ENCODE data around the gene TEDDM1.
"Not testable (repeated sequence)": the region's sequence is repeated elsewhere in the genome, so short reads cannot be mapped to it uniquely, and the experiment has no call there.

Gene TEDDM1

DNA sequence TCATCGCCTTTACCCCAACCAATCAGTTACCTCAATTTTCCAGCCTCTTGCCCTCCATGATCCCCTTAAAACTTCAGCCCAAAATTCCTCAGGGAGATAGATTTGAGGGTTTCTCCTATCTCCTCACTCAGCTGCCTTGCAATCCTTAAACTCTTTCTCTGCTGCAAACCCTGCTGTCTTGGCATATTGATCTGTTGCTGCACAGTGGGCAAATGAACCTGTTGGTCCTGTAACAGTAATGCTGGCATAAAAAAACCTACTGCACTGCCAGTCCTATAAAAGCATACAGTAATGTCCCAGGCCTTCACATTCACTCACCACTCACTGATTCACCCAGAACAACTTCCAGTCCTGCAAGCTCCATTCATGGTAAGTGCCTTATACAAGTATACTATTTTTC, 5.1 kb upstream of the TEDDM1 start:
- FAIRE-seq: no peak

DNA sequence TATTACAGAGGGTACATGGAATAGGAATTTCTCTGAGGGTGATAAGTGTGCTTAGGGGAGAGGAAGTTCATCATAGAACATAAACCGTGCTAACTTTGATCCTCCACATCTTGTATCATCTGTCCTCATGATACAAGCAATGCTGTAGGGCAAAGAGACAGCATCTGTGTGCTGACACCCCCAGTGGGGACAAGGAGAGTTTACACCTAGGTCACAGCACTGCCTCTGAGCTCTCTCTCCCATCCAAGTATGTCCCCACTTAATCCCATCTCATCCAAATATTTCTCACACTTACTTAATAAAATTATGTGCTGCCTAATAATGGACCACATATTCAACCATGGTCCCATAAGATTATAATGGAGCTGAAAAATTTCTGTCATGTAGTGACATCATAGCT, 4.3 kb upstream of the TEDDM1 start:
- no peak for FAIRE-seq

DNA sequence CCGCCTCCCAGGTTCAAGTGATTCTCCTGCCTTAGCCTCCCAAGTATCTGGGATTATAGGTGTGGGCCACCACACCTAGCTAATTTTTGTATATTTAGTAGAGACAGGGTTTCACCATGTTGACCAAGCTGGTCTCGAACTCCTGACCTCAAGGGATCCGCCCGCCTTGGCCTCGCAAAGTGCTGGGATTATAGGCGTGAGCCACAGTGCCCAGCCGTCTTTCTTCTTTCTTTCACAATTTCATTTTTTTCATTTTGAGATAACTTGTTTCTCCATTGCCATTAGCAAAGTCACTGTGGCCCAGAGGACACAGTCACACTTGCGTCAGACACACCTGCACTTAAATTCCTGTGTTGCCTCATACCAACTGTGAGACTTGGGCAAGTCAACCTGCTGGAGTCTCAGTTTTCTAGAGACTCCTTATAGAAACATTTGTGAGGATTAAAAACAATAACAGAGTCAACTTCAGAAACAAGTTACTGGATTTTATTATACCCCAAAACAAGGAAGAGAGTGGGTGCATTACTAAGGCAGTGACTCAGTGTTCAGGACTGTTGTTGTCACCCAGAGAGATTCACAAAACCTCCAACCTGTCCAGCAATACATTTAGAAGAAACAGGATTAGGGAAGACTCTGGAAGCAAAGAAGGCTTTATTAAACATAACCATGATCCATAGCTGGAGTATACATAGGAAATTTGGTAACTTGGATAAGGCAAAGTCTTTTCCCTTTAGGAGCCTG, 2.6 kb downstream of the TEDDM1 start:
- no peak for FAIRE-seq

DNA sequence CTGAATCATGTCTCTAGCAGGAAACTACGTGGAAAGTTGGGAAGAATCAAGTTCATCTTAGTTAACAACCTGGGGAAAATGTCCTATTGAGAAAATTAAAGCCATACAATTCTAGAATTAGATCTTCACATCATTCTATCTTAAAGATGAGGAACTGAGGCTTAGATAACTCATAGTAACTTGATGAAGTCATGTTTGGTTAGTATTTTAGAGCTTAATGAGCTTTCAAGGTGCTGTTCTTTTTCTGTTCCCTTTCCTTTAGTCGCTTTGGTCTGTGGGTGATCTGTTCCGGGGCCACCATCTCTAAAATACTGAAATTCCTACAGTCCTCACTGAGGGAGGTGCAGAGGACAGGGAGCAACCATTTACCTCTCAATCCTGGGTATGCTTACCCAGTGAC, 4.6 kb downstream of the TEDDM1 start:
- no peak for FAIRE-seq

DNA sequence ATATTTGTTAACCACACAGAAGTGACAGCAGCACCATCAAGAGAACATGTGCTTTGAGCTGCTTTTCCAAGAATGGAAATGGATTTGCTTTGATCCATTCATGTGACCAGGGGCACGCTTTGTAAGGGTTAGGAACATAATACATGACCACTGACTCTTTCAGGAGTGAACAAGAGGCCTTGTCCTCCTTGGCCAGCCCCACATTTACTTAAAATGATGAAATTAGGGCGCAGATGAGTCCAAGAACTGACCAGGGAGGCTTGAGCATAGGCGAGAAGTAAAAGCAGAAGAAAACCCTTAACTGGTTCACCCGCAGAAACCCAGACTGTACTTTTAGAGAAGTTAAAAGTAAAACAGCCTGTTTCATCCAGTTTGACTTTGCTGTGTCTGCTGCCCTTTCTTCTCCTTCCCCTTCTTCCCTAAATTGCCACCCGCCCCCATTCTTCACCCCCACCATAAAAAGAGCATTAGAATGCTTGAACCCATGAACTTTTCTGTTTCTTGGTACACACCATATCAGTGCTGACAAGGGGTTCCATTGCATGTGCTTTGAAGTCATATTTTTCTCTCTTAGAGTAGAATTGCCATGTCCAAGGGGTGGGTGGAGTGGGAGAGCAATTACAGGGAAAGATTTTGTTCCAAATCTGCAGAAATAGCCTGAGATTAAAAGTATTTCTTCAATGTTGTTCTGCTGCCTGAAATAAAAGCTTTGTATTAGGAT, 6.3 kb downstream of the TEDDM1 start:
- FAIRE-seq: no peak

DNA sequence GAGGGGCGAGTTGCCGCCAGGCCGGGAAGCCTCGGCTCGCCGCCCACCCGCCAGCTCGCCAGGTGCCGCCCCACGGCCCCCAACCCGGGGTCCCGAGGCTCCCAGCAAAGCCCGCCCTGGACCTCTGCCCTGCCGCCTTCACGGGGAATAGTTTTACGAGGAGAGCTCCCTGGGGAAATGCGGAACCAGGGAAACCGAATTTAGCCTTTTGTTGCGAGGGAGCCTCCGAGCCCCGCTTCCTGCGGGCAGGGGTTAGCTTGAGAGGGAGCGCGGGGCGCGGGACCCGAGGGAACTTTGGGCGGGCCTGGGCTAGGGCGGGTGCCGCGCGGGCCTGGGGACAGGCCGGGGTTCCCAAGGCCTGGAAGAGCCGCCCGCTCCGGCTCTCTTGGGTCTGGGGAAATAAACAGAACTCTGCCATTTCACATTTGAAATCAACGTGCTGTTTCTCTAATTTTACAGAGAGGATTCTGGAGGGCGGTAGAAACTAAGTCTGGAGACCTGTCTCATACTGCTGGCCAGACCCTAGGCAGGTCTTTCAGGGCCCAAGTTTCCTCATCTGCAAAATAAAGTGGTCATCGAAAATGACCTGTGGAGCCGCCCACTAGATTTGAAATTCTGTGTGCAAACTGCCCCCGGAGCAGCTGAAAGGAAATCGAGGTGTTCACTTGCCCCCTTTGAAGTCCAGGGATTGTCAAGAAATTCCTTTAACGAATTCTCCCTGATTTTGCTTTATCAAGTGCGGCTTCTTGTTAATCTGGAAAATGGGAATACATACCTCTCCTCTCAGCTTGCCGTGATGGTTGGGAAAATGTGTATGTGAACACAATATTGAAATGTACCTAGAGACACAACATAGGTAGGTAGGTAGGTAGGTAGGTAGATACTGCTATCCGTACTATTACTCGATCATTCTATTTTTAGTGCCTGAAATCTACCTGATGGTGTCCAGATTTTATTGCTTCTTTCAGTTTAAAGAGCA, 8.1 kb downstream of the TEDDM1 start:
- FAIRE-seq: no peak

DNA sequence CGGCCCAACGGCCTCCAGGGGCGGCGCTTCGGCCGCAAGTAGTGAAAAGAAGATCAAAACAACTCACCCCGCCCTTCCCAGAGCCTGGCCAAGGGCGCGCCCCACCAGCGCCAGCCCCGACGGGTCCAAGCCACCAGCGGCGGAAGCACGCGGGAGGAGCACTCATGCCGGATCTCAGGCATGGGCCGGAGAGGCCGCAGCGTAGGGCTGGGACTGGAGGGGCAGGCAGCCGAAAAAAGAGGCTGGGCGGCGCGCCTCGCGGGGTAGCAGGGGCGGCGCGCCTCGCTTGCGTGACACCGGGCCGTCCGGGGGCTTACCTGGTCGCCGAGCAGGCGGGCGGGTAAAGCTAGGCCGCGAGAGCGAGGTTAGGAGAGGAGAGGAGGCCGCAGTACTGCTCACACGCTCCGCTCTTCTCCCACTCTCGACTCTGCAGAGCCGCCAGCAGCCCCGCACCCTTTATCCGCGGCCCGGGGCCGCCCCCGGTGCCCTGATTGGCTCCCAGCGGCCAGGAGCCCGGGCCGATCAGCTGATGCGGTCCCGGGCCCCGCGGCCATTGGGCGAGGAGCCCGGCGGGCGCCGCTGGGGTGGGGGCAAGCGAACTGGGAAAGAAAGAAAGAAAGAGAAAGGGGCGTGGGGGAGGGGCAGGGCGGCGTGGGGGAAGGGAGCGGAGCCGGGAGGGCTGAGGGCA, 9.0 kb downstream of the TEDDM1 start, which contains the start of gene GLUL:
Gene GLUL, minus strand, starts transcription at position 429 of the 688 bp plus-strand sequence. CDS start 3,053 bp downstream, outside the sequence.
- FAIRE-seq: no peak

DNA sequence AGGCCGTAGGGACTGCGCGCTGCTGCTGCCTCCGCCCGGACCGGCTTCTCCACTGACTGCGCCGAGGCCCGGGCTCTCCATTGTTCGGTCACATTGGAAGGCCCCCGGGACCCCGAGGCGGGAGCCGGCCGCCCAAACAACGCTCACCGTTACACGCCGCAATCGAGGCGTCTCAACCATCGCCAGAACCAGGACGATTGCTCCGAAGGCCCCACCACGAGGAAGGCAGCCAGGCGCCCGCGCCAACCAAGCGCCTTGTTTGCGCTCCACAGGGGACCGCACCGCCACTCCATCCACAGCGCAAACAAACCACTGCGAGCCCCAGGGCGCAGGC, 9.5 kb downstream of the TEDDM1 start:
- FAIRE-seq: no peak

DNA sequence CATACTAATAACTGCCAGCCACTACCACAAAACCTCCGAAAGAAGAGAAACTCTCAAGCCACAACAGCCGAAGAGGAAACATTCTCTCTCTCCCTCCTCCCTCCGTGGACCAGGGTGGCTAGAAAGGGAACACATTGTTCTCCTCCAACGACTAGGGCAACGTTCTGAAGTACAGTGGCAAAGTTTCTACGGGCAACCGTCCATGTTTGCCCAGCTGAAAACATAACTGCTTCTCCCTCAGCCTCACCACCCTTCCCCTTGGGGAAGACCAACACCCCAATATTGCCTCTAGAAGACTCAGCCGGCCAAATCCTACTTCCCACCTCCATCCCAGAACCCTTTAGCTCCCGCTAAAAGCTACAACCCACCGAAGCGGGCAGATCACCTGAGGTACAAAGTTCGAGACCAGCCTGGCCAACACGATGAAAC, 10.8 kb downstream of the TEDDM1 start:
- no peak for FAIRE-seq

DNA sequence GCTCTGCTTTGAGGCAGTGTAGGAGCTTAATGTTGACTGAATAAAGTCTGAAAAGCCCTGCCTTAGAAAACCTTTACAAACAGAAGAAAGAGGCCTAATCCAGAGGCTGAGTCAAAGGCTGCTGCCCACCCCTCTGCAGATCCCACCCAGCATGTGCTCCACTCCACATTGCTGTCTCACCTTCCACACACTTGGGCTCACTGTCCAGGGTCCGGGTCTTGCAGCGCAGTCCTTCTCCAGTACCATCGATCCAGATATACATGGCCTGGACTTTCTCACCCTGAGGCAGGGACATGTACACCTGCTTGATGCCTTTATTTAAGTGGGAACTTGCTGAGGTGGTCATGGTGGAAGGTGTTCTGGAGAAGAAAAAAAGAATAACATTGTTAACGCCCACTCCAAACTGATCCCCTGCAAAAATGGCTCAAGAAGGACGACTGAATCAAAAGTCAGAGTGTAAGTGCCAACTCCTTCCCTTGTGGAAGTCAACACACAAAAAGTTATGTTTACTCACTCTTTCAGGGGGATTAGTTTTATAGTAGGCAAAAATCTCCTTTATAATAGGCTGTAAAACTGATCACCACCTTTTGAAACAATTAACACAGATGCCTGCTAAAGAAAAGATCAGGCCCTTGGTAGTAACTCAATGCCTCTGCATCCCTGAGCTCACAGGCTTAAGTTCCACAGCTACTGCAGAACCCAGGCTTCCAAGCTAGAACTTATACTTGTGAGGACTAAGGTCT, 11.9 kb downstream of the TEDDM1 start:
- no peak for FAIRE-seq

DNA sequence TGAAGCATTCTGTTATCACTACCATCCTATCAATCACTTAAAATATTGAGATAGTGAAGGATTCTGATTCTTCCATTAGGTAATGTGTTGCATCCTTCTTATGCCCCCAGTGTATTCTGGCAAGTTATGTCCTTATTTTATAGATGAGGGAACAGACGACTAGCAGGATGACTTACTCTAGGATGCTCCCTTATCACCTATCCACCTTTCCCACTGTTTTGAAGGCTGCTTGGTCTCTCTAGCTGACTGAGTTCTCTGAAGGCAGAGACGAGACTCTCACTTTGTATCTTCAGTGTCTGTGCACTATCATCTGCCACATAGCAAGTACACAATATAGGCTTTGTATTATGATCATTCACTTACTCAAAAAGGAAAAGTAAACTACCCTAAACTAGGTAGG, 12.9 kb downstream of the TEDDM1 start:
- FAIRE-seq: no peak

DNA sequence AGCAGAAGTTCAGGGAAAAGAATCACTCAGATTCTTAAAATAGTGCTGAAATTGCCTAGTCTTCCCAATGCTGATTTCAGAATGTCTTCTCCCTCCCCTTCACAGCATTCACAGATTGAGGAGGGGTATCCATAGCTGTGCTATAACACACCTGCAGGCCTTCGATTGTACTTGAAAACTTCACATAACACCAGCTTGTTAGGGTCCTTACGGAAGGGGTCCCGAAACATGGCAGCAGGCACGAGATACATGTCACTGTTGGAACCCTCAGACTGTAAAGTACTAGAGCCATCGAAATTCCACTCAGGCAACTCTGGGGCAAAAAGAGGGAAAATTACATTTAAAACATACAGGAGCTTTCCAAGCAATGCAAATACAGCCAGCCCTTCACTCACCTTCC, 13.5 kb downstream of the TEDDM1 start:
- no peak for FAIRE-seq

DNA sequence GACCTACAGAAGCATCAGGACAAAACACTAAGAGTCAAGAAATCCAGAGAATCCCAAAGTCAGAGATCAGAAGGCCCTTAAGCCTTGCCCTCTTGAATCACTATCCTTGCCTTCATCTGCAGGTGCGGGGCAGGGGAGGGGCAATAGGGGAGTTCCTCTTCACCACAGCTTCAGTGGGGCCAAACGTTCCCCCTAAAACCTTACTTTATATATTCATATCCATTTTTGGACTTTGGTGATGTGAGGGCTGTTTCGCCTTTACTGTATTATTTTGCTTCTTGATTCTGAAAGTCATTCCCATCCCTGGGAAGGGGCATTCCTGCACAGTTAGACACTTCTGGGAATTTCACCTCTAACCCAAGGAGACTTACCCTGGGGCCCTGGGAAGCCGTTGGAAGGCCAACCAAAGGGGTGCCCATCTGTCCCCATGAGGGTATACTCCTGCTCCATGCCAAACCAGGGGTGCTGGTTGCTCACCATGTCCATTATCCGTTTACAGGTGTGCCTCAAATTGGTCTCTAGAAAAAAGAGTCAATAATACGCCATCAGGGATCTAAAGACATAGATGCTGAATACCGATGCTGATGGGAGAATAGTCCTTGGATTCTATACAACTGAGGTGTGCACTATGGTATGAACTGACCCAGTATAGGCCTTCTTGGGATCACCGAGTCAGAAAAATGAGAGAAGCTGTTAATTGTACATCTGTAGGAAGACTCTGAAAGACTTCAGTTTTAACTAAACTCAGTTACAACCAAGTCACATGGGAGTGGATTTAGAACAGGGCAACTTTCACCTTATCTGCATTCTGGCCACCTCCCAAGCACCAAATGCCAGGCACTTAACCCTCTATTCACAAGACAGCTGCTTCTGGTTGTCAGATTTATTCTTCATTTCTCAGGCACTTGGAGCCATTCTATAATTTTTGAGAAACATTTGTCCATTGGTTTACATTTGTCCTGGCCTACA, 14.3 kb downstream of the TEDDM1 start:
- FAIRE-seq: no peak

DNA sequence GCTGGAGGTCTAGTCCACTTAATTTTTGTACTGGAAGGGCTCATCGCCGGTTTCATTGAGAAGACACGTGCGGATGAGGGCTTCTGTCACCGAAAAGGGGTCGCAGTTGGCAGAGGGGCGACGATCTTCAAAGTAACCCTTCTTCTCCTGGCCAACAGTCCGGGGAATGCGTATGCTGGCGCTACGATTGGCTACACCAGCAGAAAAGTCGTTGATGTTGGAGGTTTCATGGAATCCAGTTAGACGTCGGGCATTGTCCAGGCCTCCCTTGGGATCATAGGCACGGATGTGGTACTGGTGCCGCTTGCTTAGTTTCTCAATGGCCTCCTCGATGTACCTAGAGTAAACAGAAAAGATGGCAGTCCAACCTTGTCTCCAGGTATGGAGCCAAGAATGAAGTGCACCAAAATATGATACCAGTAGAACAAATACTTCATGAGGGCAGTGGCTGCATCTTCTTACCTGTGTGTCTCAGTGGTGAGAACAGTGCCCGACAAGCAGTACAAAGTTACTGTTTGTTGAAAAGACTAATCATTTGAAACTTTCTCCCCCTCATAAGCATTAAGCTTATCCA, 16.0 kb downstream of the TEDDM1 start:
- no peak for FAIRE-seq

DNA sequence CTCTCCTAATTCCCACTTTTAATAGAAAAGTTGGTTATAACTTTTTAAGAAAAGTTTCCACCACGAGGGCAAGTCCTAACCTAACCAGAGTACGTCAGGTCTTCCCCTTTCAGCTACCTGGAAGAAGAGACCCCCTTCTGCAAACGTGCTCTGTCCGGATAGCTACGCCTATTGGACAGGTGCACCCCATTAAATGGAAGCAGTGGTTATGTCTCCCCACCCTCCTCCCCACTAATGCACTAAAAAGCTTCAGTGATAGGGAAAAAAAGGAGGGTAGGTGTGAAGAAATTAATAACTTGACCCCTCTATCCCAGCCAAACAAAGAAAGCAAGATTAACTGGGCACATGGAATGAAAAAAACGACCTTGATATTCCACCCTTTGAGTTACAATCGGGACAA, 16.5 kb downstream of the TEDDM1 start:
- FAIRE-seq: no peak

DNA sequence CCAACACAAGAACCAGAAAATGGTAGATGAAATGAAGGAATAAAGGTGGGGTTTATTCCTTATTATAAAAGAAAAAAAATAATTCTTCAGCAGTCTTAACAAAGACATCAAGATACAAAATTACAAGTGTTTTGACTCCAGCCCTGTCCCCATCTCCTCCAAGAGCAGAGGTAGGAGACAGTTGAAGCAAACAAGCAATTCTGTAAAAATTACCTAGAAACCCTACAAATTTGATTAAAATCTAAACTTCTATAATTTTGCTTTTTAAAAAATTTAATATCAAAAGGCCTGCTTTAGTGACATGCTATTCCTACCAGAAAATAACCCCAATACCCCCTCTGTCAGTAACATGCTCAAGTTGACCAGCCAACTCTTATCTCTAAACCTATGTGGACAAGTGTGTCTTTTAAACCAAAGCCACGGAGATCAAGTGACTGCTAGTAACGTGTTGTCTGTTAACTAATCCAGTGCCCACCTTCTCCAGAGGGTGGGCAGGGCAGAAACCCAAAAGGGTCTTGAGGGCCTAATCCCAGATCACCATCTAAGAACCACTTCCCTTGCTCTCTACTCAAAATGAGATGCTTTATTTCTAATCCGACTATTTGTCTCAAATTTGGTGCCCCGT, 17.3 kb downstream of the TEDDM1 start:
- FAIRE-seq: no peak

DNA sequence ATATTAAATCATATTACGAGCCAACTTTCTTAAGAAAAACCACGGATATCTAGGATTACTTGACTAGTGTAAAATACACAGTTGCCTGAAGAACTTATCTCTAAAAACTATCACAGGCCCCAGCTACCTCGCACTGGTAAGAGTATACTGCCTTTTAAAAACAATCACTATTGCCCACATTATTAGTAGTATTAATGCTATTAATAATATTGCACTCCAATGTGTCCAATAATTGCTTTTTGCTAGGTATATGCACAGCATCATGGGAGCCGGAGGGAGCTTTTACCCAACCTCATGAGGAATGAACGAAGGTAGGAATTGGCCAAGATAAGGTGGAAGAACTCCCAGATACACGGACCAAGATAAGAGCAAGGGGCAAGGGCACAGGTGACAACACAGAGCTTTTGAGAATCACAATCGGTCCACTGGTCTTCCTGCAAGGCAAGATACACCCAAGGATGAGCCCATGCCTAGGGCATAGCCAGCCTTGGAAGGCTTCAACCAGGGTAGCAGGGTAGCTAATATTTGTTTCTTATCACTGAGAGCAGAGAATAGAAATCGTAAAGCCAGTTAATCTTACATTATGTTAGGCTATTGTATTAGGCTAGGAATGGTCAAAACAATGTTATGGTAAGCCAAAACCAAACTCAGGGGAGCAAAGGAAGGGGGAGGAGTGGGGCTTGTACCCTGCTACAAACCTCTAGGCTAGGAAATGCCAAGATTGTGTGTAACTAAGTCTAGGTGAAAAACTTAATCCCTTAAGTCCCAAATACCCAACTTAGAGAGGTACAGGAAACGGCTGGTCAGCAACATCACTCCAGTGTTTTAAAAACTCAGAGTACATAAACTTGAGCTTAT, 18.3 kb downstream of the TEDDM1 start:
- no peak for FAIRE-seq

DNA sequence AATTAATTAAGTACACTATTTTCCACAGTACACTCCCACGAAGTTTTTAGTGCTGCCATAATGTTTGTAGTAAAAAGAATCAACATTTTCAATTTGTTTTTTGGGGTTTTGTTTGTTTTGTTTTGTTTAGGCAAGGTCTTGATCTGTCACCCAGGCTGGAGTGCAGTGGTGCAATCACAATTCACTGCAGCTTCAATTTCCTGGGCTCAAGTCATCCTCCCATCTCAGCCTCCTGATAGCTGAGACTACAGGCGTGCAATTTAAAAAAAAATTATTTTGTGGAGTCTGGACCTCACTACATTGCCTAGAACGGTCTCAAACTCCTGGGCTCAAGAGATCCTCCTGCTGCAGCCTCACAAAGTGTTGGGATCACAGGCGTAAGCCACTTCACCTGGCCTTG, 20.3 kb downstream of the TEDDM1 start:
- FAIRE-seq: no peak

DNA sequence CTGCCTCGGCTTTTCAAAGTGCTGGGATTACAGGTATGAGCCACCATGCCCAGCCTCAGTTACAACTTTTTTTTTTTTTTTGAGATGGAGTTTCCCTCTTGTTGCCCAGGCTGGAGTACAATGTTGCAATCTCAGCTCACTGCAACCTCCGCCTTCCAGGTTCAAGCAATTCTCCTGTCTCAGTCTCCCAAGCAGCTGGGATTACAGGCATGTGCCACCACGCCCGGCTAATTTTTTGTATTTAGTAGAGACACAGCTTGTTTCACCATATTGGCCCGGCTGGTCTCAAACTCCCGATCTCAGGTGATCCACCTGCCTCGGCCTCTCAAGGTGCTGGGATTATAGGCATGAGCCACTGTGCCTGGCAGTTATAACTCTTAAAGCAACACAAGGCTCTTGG, 20.7 kb downstream of the TEDDM1 start:
- FAIRE-seq: not testable (repeated sequence)
